GM12878 (cell line): ENCODE data around the gene LCOR. TPM values are rescaled to one million over a fixed set of nuclear protein-coding genes. Genes with fewer than 3 reads are reported as not detected.

ENCODE experiments used
- ASH2L ChIP-seq: fragments of 300-600, 200-600 bp; sonication (generic); IDR thresholded peaks from 2 replicates; pipeline ENCODE4 v1.6.1; 2017; ENCODE audit warnings: low read depth, mild to moderate bottlenecking, borderline replicate concordance
- ATF7 ChIP-seq: fragments of 450-650 bp; IDR thresholded peaks from 2 replicates; pipeline ENCODE4 v1.6.1; 2016; ENCODE audit warnings: low read depth, mild to moderate bottlenecking
- BHLHE40 ChIP-seq, 2 experiments: fragments of 450-650 bp in 1 of 2; IDR thresholded peaks; 2 replicates each; pipeline ENCODE4 v1.6.1; 2011 to 2017; ENCODE audit warnings: low read depth in 2 of 2, borderline replicate concordance in 1 of 2, improper control_type of control experiment in 1 of 2, low read length in 1 of 2, mild to moderate bottlenecking in 1 of 2
- EED ChIP-seq: sonication (generic); IDR thresholded peaks from 2 replicates; pipeline ENCODE4 v1.6.1; 2016; ENCODE audit warnings: antibody characterized with exemption, low read depth
- EGR1 ChIP-seq, 2 experiments: IDR thresholded peaks; 1 replicate in 1 of 2; 2 replicates in 1 of 2; pipeline ENCODE4 v1.6.1; 2011 to 2012; ENCODE audit warnings: low read depth in 2 of 2, low read length in 2 of 2, borderline replicate concordance in 1 of 2, mild to moderate bottlenecking in 1 of 2, moderate library complexity in 1 of 2
- EP300 ChIP-seq, 2 experiments: fragments of 150-350 bp in 1 of 2; IDR thresholded peaks; 2 replicates each; pipeline ENCODE4 v1.6.1; 2011 to 2012; ENCODE audit warnings: low read depth in 2 of 2, low read length in 2 of 2, borderline replicate concordance in 1 of 2, improper control_type of control experiment in 1 of 2, inconsistent platforms in 1 of 2; ENCODE audit not compliant: control insufficient read depth in 1 of 2
- GATAD2B ChIP-seq: fragments of 450-650 bp; conservative IDR thresholded peaks from 2 replicates; pipeline ENCODE4 v1.6.1; 2017; ENCODE audit warnings: low read depth, mild to moderate bottlenecking, moderate library complexity
- SKIL ChIP-seq: fragments of 450-650 bp; IDR thresholded peaks from 2 replicates; pipeline ENCODE4 v1.6.1; 2017; ENCODE audit warnings: mild to moderate bottlenecking, low read depth, inconsistent platforms; ENCODE audit not compliant: poor library complexity, severe bottlenecking
- SMARCA5 ChIP-seq: fragments of 450-650 bp; IDR thresholded peaks from 2 replicates; pipeline ENCODE4 v1.6.1; 2017; ENCODE audit warnings: mild to moderate bottlenecking
- SPI1 ChIP-seq: IDR thresholded peaks from 2 replicates; pipeline ENCODE4 v1.6.1; 2011; ENCODE audit warnings: low read depth, mild to moderate bottlenecking, low read length, moderate library complexity, borderline replicate concordance; ENCODE audit not compliant: insufficient read depth
- STAT3 ChIP-seq: IDR thresholded peaks from 2 replicates; pipeline ENCODE4 v1.6.1; 2011; ENCODE audit warnings: low read depth, low read length, improper control_type of control experiment
- TARDBP ChIP-seq: IDR thresholded peaks from 2 replicates; pipeline ENCODE4 v1.6.1; 2016; ENCODE audit warnings: borderline replicate concordance
- YY1 ChIP-seq: IDR thresholded peaks from 2 replicates; pipeline ENCODE4 v1.6.1; 2011; ENCODE audit warnings: low read depth, mild to moderate bottlenecking, low read length
- ZNF217 ChIP-seq: fragments of 450-650 bp; IDR thresholded peaks from 2 replicates; pipeline ENCODE4 v1.6.1; 2017; ENCODE audit warnings: antibody characterized with exemption, mild to moderate bottlenecking
- ZNF687 ChIP-seq: fragments of 450-650 bp; IDR thresholded peaks from 2 replicates; pipeline ENCODE4 v1.6.1; 2017; ENCODE audit warnings: mild to moderate bottlenecking, moderate library complexity
- polyA plus RNA-seq, 11 experiments: library from polyadenylated mRNA; depleted of rRNA in 4 of 11; unstranded in 6 of 11; stranded (reverse) in 5 of 11; fragments of >200 nt; fragmentation: Nextera tagmentation in 4 of 11; fragmentation: Illumina TruSeq in 1 of 11; extraction: Ambion mirVana in 4 of 11; extraction: Trizol in 1 of 11; gene quantifications; 1 replicate in 1 of 11; 2 replicates in 10 of 11; pipeline versions ENCODE4 v1.2.1 to v1.2.3, GENCODE V29; 2011 to 2016; ENCODE audit warnings: inconsistent platforms in 2 of 11, missing spikeins in 2 of 11, low read depth in 1 of 11
- total RNA-seq, 4 experiments: library from RNA; depleted of rRNA in 3 of 4; stranded (reverse); fragments of >200 nt in 3 of 4; fragmentation: Illumina TruSeq in 1 of 4; extraction: Trizol in 1 of 4; gene quantifications; 2 replicates each; pipeline versions ENCODE4 v1.2.1 to v1.2.3, GENCODE V29; 2013 to 2021
- TF ChIP-seq, protein P1 (sequence below): fragments of 450-650 bp; IDR thresholded peaks from 2 replicates; pipeline ENCODE4 v1.6.1; 2018; ENCODE audit warnings: borderline replicate concordance, mild to moderate bottlenecking; ENCODE audit not compliant: partially characterized antibody

Gene LCOR
- total and polyA plus RNA-seq, 10 of the 15 experiments (the other 5 are each of a cell fraction or from before 2014, with no cell fraction given): 1.6 to 22.0 (median 13.2) TPM

DNA sequence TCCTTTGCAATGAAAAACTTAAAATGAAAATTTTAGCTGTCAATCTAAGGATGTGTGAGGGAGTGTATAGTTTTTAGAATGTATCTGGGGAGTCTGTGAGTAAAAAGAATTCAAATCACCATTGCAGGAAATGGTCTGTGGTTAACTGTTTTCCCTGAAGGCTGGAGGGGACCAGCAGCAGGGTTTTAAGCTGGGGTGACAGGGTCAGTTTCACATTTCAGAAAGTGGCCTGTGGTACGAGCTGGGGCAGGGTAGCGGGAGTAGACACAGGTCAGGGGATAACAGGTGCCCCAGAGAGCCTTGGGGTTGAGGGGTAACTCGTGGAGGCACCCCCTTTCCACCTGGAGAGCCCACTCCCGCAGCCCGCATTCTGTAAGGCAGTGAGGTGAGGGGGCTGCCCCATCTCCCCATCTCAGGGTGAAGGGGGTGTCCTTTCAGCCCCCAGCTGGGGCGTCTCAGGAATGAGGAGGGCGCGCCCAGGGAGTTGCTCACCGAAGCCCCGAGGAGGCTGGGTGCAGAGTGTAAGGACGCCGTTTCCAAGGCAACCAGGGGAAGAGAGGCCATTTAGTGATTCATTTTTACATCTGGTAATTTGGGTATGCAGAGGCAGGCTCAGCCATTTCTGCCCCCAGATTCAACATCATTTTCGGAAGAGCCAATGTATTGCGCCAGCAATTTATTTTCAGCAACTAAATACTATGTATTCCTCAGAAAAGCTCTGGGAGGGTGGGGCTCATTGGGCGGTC, 184.8 kb downstream of the LCOR start (continued):
- TF ChIP-seq TARDBP (no peak), SKIL (peak; percentile 57), STAT3 (no peak), EGR1 (IDR thresholded peaks at IDR 0.05; ENCODE audit: borderline replicate concordance in 1 of 2, low read depth in 2 of 2, low read length in 2 of 2) (no peak), ZNF217 (no peak; the same call in 1 of the 2 replicates), ZNF687 (no peak), YY1 (peak; percentile 44; the same call in 1 of the 2 replicates), EP300 (IDR thresholded peaks at IDR 0.05; ENCODE audit: borderline replicate concordance in 1 of 2, control insufficient read depth in 1 of 2, low read depth in 2 of 2, low read length in 2 of 2) (peak in 1 of 2 experiments; percentile 51; a peak in 1 of 4 replicates), SMARCA5 (peak; percentile 40; the same call in 1 of the 2 replicates), GATAD2B (peak; percentile 59), ATF7 (no peak), EED (peak; percentile 52; the same call in 1 of the 2 replicates), ASH2L (no peak), BHLHE40 (IDR thresholded peaks at IDR 0.05; ENCODE audit: borderline replicate concordance in 1 of 2, low read depth in 2 of 2, low read length in 1 of 2) (peak in 1 of 2 experiments; percentile 31; a peak in 1 of 4 replicates), SPI1 (no peak)
- TF ChIP-seq, protein P1, sequence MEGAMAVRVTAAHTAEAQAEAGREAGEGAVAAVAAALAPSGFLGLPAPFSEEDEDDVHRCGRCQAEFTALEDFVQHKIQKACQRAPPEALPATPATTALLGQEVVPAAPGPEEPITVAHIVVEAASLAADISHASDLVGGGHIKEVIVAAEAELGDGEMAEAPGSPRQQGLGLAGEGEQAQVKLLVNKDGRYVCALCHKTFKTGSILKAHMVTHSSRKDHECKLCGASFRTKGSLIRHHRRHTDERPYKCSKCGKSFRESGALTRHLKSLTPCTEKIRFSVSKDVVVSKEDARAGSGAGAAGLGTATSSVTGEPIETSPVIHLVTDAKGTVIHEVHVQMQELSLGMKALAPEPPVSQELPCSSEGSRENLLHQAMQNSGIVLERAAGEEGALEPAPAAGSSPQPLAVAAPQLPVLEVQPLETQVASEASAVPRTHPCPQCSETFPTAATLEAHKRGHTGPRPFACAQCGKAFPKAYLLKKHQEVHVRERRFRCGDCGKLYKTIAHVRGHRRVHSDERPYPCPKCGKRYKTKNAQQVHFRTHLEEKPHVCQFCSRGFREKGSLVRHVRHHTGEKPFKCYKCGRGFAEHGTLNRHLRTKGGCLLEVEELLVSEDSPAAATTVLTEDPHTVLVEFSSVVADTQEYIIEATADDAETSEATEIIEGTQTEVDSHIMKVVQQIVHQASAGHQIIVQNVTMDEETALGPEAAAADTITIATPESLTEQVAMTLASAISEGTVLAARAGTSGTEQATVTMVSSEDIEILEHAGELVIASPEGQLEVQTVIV: no peak
